Prostate gland (tissue), 2 donors: ENCODE measurements around the gene RNF103. TPM values are rescaled to one million over a fixed set of nuclear protein-coding genes. Genes with fewer than 3 reads are reported as not detected.

Experiments
- DNase-seq: peaks from one replicate; pipeline ENCODE4 v3.0.0-alpha.2; 2019; ENCODE audit warnings: low spot score
- H3K27ac ChIP-seq, 2 donors: fragments of 200-600 bp; sonication (generic); 2 replicates each; pipeline ENCODE4 v1.5.1; 2017 to 2019
- H3K27me3 ChIP-seq: fragments of 200-600 bp; sonication (generic); replicated peaks from 2 replicates; pipeline ENCODE4 v1.5.1; 2019; ENCODE audit not compliant: insufficient read depth
- H3K36me3 ChIP-seq, 2 donors: fragments of 200-600 bp; sonication (generic); 1 replicate in 1 of 2; 2 replicates in 1 of 2; pipeline versions ENCODE4 v1.5.1 to v1.8.1; 2017 to 2019
- H3K4me1 ChIP-seq: fragments of 200-600 bp; sonication (generic); replicated peaks from 2 replicates; pipeline ENCODE4 v1.5.1; 2019
- H3K4me3 ChIP-seq, 2 donors: fragments of 200-600 bp; sonication (generic); 2 replicates each; pipeline ENCODE4 v1.5.1; 2017 to 2019
- H3K9me3 ChIP-seq: fragments of 200-600 bp; sonication (generic); 2 replicates; pipeline ENCODE4 v1.5.1; 2017
- POLR2A ChIP-seq: fragments of 450-650 bp; IDR thresholded peaks from one replicate; pipeline ENCODE4 v1.6.1; 2016; ENCODE audit warnings: antibody characterized with exemption, mild to moderate bottlenecking
- POLR2AphosphoS5 ChIP-seq: sonication (generic); formaldehyde crosslinking; IDR thresholded peaks from one replicate; pipeline ENCODE4 v1.6.1; 2017; ENCODE audit warnings: antibody characterized with exemption
- WGBS: methylation state at CpG from one replicate; pipeline ENCODE4 v1.1.5; 2018; 5-methylcytosine and 5-hydroxymethylcytosine counted together
- intact Hi-C: fragments of 100-400 bp; cut with DNase I; formaldehyde crosslinking; loops from one replicate; pipeline ENCODE4 v1.14.2; 2022
- total RNA-seq, 2 donors: library from RNA; depleted of rRNA; stranded (reverse); fragments of >200 nt; gene quantifications; one replicate each; pipeline ENCODE4 v1.1.0, GENCODE V29; 2016
- TF ChIP-seq, protein P1 (sequence below), 4 experiments: fragments of 200-600 bp in 2 of 4; fragments of 450-650 bp in 2 of 4; sonication (generic) in 2 of 4; IDR thresholded peaks; 1 replicate in 3 of 4; 2 replicates in 1 of 4; pipeline ENCODE4 v1.5.1; 2016 to 2019; ENCODE audit warnings: antibody characterized with exemption in 4 of 4, mild to moderate bottlenecking in 2 of 4, moderate library complexity in 2 of 4

RNF103 gene
- total RNA-seq, 2 donors from 2014 or later, result 40.8 to 41.9 TPM

DNA sequence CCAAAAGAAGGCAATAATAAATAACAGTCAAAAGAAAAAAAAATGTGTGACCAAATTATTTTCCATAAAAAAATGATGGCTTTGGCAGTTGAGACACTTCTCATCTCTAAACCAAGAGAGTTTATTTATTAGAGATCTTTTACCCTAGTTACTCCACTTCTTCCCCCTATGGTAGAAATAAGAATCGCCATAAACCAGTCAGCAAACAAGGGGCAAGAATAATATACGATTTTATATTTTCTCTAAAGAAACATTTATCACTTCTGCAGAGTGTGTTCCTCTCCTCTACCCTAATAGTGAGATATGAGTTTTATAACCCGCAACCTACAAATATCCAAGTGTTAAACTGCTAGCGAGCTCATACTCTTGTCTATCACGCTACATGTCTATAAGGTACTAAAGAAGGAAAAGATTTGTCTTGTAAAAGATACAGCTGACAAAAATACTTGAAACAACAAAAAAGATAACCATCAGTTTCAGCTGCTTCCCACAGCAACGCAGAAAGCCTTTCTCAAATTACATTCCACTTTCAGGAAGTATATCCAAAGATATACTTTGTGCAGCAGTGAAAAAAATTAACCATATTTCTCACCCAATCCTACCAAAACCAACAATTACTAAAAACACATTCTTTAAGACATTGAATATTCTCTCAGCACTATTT is 2.3 kb downstream of the RNF103 start:
- 1% methylated on average over 6 of the region's 6 CpGs for WGBS
- no peaks in the 10 kb centered on the region for H3K36me3 ChIP-seq
- DNase-seq, result no peak
- H3K27ac ChIP-seq, result peak overlapping the region; percentile 98 to 99
- H3K4me3 ChIP-seq, result peak overlapping the region; percentile 76 to 84
- no peaks in the 10 kb centered on the region for H3K9me3 ChIP-seq
- no peaks in the 10 kb centered on the region for H3K27me3 ChIP-seq
- TF ChIP-seq, protein P1, sequence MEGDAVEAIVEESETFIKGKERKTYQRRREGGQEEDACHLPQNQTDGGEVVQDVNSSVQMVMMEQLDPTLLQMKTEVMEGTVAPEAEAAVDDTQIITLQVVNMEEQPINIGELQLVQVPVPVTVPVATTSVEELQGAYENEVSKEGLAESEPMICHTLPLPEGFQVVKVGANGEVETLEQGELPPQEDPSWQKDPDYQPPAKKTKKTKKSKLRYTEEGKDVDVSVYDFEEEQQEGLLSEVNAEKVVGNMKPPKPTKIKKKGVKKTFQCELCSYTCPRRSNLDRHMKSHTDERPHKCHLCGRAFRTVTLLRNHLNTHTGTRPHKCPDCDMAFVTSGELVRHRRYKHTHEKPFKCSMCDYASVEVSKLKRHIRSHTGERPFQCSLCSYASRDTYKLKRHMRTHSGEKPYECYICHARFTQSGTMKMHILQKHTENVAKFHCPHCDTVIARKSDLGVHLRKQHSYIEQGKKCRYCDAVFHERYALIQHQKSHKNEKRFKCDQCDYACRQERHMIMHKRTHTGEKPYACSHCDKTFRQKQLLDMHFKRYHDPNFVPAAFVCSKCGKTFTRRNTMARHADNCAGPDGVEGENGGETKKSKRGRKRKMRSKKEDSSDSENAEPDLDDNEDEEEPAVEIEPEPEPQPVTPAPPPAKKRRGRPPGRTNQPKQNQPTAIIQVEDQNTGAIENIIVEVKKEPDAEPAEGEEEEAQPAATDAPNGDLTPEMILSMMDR (IDR thresholded peaks at IDR 0.05), result peak in 1 of 4 experiments; percentile 9
- peak; percentile 39 for TF ChIP-seq POLR2AphosphoS5
- no peak for TF ChIP-seq POLR2A
- no peaks in the 10 kb centered on the region for H3K4me1 ChIP-seq
- intact Hi-C loops, result loop anchor here (10.0 kb wide), 2 partner anchors 83 to 2003 kb away; partner anchors contain the start of gene EIF2AK3

DNA sequence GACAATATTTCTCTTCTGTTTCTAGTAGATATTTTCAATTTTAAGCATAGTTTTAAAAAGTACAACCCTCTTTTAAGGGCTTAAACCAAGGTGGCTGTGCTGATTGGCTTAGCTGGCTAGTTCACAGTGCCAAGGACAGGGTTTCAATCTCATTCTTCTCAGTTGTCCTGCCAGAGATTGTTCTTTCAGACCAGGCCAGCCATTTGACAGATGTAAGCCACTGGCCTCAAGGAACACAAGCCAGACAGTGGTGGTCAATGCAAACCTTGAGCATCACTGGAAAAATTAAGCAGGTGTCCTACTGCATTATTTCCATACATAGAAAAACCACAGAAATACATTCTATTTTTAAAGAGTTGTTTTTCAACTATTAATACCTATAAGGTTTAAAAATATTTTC is 5.9 kb downstream of the RNF103 start:
- peak overlapping the region in 1 of 2 donors; percentile 58 for H3K27ac ChIP-seq
- no peaks in the 10 kb centered on the region for H3K27me3 ChIP-seq
- no peaks in the 10 kb centered on the region for H3K9me3 ChIP-seq
- intact Hi-C loops, result no loop called here
- DNase-seq, result no peak
- no peaks in the 10 kb centered on the region for H3K36me3 ChIP-seq
- TF ChIP-seq, protein P1 (IDR thresholded peaks at IDR 0.05), result no peak
- TF ChIP-seq POLR2A, result no peak
- TF ChIP-seq POLR2AphosphoS5, result no peak
- no peak overlapping the region for H3K4me3 ChIP-seq
- no peaks in the 10 kb centered on the region for H3K4me1 ChIP-seq

DNA sequence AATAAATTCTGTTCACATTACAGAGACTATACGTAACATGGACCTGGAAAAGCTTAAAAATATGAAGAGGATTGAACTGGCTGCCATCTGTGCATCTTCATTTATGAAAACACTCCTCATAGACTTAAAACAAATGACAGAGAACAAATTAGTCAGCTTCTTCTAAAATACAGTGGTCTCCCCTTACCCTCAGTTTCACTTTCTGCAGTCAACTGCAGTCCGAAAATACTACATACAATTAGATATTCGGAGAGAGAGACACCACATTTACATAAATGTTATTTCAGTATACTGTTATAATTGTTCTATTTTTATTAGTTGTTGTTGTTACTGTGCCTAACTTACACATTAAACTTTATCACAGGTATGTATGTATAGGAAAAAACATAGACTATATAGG is 6.5 kb downstream of the RNF103 start:
- Histone ChIP-seq H3K27me3 (no peaks in the 10 kb centered on the region), H3K27ac (peak overlapping the region; percentile 49 to 58), H3K36me3 (no peaks in the 10 kb centered on the region), H3K9me3 (no peaks in the 10 kb centered on the region), H3K4me1 (no peaks in the 10 kb centered on the region), H3K4me3 (no peak overlapping the region)
- DNase-seq, result no peak
- 93% methylated on average over 3 of the region's 3 CpGs for WGBS
- TF ChIP-seq, protein P1 (IDR thresholded peaks at IDR 0.05), result no peak
- TF ChIP-seq POLR2AphosphoS5 (no peak), POLR2A (no peak)
- intact Hi-C loops, result no loop called here

DNA sequence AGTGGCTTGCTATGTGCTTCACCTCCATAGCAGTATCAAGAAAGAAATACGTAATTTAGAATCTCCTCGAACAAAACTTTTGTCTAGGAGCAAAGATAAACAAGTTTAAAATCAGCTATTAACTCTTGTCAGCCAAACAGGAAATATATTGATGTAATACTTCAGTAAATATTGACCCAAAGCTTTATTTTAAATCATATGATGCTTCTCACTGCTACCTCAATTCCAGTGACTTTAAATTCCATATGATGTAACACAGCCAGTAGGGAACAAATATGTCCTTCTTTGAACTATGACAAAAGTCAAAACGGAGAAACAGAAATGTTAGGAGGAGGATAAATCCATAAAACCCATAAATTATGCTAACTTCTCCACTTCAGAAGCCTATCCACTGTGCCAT is 7.2 kb downstream of the RNF103 start:
- H3K36me3 ChIP-seq, result no peaks in the 10 kb centered on the region
- H3K4me3 ChIP-seq, result no peak overlapping the region
- TF ChIP-seq POLR2AphosphoS5 (peak; percentile 42), POLR2A (no peak)
- H3K27ac ChIP-seq, result peak overlapping the region; percentile 49 to 58
- 44% methylated on average over 3 of the region's 3 CpGs for WGBS
- intact Hi-C loops, result no loop called here
- no peak for DNase-seq
- no peaks in the 10 kb centered on the region for H3K4me1 ChIP-seq
- no peaks in the 10 kb centered on the region for H3K9me3 ChIP-seq
- no peaks in the 10 kb centered on the region for H3K27me3 ChIP-seq

DNA sequence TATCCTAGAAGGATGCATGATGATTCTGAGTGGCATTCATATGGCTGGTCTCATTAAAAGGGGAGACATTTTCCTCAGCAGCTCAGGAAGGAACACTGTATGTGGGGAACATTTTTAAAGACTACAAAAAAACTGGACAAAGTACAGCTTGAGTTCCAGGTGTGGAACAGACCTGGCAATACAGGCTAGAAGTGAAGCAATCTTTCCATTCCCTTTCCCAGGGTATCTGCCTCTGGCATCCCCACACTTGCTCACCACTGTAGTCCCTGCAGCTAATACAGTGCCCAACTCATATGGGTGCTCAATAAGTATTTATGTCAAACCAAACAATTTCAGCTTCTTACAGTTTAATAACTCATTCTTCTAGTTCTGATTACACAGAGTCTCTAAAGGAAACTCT is 8.1 kb downstream of the RNF103 start:
- H3K9me3 ChIP-seq, result no peaks in the 10 kb centered on the region
- H3K4me1 ChIP-seq, result no peaks in the 10 kb centered on the region
- TF ChIP-seq POLR2AphosphoS5 (no peak), POLR2A (no peak)
- TF ChIP-seq, protein P1 (IDR thresholded peaks at IDR 0.05), result no peak
- no peak overlapping the region for H3K27ac ChIP-seq
- H3K36me3 ChIP-seq, result no peaks in the 10 kb centered on the region
- H3K27me3 ChIP-seq, result no peaks in the 10 kb centered on the region
- no peak overlapping the region for H3K4me3 ChIP-seq
- intact Hi-C loops, result no loop called here
- no peak for DNase-seq
